ENCODE data around the gene MTFR1L.

DNA sequence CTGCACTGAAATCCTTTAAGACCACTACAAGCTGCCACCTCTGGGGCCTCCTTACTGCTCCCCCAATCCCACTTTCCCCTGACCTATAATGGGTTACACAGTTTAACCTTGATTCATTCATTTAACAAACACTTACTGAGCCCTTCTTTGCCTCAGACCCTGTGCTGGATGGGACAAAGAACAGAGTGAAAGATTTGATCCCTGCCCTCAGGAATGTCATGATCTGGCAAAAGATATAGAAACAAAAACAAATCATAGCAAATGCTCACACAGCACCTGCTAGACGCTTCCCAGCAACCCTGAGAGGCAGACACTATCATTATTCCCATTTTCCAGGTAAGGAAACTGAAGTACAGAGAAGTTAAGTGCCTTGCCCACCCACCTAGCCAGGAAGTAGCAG is 46.5 kb downstream of the MTFR1L start:
- TF ChIP-seq, protein P1, sequence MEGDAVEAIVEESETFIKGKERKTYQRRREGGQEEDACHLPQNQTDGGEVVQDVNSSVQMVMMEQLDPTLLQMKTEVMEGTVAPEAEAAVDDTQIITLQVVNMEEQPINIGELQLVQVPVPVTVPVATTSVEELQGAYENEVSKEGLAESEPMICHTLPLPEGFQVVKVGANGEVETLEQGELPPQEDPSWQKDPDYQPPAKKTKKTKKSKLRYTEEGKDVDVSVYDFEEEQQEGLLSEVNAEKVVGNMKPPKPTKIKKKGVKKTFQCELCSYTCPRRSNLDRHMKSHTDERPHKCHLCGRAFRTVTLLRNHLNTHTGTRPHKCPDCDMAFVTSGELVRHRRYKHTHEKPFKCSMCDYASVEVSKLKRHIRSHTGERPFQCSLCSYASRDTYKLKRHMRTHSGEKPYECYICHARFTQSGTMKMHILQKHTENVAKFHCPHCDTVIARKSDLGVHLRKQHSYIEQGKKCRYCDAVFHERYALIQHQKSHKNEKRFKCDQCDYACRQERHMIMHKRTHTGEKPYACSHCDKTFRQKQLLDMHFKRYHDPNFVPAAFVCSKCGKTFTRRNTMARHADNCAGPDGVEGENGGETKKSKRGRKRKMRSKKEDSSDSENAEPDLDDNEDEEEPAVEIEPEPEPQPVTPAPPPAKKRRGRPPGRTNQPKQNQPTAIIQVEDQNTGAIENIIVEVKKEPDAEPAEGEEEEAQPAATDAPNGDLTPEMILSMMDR (IDR thresholded peaks at IDR 0.05): no peak
- no peak for TF ChIP-seq POLR2A (IDR thresholded peaks at IDR 0.05)

All from breast epithelium (tissue), 3 donors.